GM06990 (cell line): ENCODE data around the gene OSBP2.
A peak's percentile ranks its signal among the peaks of the same experiment; 100 is the strongest.

ENCODE experiments used
- DNase-seq: peaks from one replicate; pipeline ENCODE4 v3.0.0-alpha.2; 2011; ENCODE audit not compliant: insufficient read length; ENCODE audit errors: extremely low read depth
- H3K27me3 ChIP-seq: replicated peaks from 2 replicates; pipeline ENCODE4 v1.6.0; 2011; ENCODE audit warnings: low read length; ENCODE audit not compliant: control insufficient read depth, insufficient read depth
- H3K36me3 ChIP-seq: 2 replicates; pipeline ENCODE4 v1.5.1; 2011; ENCODE audit warnings: low read length; ENCODE audit not compliant: control insufficient read depth, insufficient read depth
- H3K4me3 ChIP-seq: replicated peaks from 2 replicates; pipeline ENCODE4 v1.5.1; 2011; ENCODE audit warnings: low read depth, mild to moderate bottlenecking, control low read depth, low read length
- CTCF ChIP-seq: IDR thresholded peaks from 2 replicates; pipeline ENCODE4 v1.5.1; 2011; ENCODE audit warnings: low read length, control low read depth, mild to moderate bottlenecking, inconsistent platforms; ENCODE audit not compliant: insufficient read depth, poor library complexity, severe bottlenecking

Gene OSBP2, protein sequence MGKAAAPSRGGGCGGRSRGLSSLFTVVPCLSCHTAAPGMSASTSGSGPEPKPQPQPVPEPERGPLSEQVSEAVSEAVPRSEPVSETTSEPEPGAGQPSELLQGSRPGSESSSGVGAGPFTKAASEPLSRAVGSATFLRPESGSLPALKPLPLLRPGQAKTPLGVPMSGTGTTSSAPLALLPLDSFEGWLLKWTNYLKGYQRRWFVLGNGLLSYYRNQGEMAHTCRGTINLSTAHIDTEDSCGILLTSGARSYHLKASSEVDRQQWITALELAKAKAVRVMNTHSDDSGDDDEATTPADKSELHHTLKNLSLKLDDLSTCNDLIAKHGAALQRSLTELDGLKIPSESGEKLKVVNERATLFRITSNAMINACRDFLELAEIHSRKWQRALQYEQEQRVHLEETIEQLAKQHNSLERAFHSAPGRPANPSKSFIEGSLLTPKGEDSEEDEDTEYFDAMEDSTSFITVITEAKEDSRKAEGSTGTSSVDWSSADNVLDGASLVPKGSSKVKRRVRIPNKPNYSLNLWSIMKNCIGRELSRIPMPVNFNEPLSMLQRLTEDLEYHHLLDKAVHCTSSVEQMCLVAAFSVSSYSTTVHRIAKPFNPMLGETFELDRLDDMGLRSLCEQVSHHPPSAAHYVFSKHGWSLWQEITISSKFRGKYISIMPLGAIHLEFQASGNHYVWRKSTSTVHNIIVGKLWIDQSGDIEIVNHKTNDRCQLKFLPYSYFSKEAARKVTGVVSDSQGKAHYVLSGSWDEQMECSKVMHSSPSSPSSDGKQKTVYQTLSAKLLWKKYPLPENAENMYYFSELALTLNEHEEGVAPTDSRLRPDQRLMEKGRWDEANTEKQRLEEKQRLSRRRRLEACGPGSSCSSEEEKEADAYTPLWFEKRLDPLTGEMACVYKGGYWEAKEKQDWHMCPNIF

DNA sequence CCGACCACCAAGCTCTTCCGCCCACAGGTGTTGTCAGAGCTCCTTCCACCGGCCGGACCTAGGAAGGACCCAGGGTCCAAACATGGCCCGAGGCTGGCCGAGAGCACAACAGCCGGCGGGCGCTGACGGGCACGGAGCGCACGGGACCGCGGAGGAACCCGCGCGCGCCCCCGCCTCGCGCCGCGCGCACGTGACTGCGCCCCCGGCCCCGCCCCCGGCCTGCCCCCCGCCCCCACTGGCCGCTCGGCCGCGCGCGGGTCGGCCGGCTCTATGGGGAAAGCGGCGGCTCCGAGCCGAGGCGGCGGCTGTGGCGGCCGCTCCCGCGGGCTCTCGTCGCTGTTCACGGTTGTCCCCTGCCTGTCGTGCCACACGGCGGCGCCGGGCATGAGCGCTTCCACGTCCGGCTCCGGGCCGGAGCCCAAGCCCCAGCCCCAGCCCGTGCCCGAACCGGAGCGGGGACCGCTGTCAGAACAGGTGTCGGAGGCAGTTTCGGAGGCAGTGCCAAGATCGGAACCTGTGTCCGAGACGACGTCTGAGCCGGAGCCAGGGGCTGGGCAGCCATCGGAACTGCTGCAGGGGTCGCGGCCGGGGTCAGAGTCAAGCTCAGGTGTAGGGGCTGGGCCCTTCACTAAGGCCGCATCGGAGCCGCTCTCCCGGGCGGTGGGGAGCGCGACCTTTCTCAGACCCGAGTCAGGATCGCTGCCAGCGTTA, at the start of gene OSBP2:
Gene OSBP2 (plus strand): TSS at position 235 of the 711 bp plus-strand sequence. CDS start 36 bp downstream, at position 271.
- Histone ChIP-seq H3K27me3 (no peaks in the 10 kb centered on the region; the same call in none of the 2 replicates), H3K4me3 (peak within 1 kb of the TSS; percentile 63), H3K36me3 (no peaks in the 10 kb centered on the region)
- TF ChIP-seq CTCF, result no peak
- peak; percentile 23 for DNase-seq

DNA sequence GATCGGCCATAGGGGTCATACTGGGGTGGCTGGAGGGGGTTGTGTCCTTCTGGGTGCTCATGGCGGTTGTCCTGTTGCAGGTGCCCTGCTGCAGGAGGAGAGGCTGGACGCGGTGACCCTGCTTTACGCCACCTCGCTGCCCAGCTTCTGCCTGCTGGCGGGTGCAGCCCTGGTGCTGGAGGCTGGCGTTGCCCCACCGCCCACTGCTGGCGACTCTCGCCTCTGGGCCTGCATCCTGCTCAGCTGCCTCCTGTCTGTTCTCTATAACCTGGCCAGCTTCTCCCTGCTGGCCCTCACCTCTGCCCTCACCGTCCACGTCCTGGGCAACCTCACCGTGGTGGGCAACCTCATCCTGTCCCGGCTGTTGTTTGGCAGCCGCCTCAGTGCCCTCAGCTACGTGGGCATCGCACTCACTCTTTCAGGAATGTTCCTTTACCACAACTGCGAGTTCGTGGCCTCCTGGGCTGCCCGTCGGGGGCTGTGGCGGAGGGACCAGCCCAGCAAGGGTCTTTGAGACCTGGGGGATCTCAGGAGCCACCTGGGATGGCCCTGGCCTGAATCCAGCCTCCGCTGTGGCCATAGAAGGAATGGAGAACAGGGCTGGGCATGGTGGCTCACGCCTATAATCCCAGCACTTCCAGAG, 48.0 kb upstream of the OSBP2 start:
- no peak for DNase-seq
- Histone ChIP-seq H3K4me3 (no peak overlapping the region), H3K27me3 (no peaks in the 10 kb centered on the region), H3K36me3 (no peaks in the 10 kb centered on the region)
- TF ChIP-seq CTCF, result no peak

GRCh38 chr22:30647536-30647935, 47.1 kb upstream of the OSBP2 start:
- DNase-seq, result no peak
- TF ChIP-seq CTCF, result no peak
- H3K4me3 ChIP-seq, result no peak overlapping the region
- H3K27me3 ChIP-seq, result no peaks in the 10 kb centered on the region
- no peaks in the 10 kb centered on the region for H3K36me3 ChIP-seq

- no peaks in the 10 kb centered on the region for H3K27me3 ChIP-seq
- no peak for DNase-seq
- H3K4me3 ChIP-seq, result no peak overlapping the region
- TF ChIP-seq CTCF, result no peak
- H3K36me3 ChIP-seq, result no peaks in the 10 kb centered on the region
Measured at GRCh38 chr22:30648825-30649224, 45.8 kb upstream of the OSBP2 start.

- peak; percentile 9 for TF ChIP-seq CTCF
Measured at GRCh38 chr22:30649430-30650007, 45.2 kb upstream of the OSBP2 start.

More at GRCh38 chr22:30649430-30650007, 45.2 kb upstream of the OSBP2 start:
- H3K4me3 ChIP-seq, result no peak overlapping the region
- DNase-seq, result peak; percentile 49
- no peaks in the 10 kb centered on the region for H3K27me3 ChIP-seq
- no peaks in the 10 kb centered on the region for H3K36me3 ChIP-seq
